Prostate gland (tissue), 2 donors: ENCODE measurements around the gene TBK1.

Experiments
- CTCF ChIP-seq, 4 experiments: fragments of 200-600 bp in 2 of 4; fragments of 450-650 bp in 2 of 4; sonication (generic) in 2 of 4; IDR thresholded peaks; 1 replicate in 3 of 4; 2 replicates in 1 of 4; pipeline ENCODE4 v1.5.1; 2016 to 2019; ENCODE audit warnings: antibody characterized with exemption in 4 of 4, mild to moderate bottlenecking in 2 of 4, moderate library complexity in 2 of 4
- POLR2A ChIP-seq: fragments of 450-650 bp; IDR thresholded peaks from one replicate; pipeline ENCODE4 v1.6.1; 2016; ENCODE audit warnings: antibody characterized with exemption, mild to moderate bottlenecking

- TF ChIP-seq POLR2A (no peak), CTCF (IDR thresholded peaks at IDR 0.05) (no peak)
Measured at GRCh38 chr12:64506955-64507354, 55.0 kb downstream of the TBK1 start.
